Chondrocyte (in vitro differentiated cells): ENCODE measurements around the gene DDX6. TPM values are rescaled to one million over a fixed set of nuclear protein-coding genes. Genes with fewer than 3 reads are reported as not detected.
"Not testable (repeated sequence)": the region's sequence is repeated elsewhere in the genome, so short reads cannot be mapped to it uniquely, and the experiment has no call there.

ENCODE experiments used
- DNase-seq: peaks from one replicate; pipeline ENCODE4 v3.0.0; 2021; ENCODE audit warnings: mixed read lengths, low spot score
- H3K27ac Mint-ChIP-seq: one replicate; pipeline ENCODE4 v1.8.0; 2021; ENCODE audit warnings: mild to moderate bottlenecking, moderate library complexity, mixed read lengths; ENCODE audit not compliant: unreplicated experiment
- H3K27me3 Mint-ChIP-seq: 2 replicates; pipeline ENCODE4 v1.8.0; 2021; ENCODE audit warnings: low read depth, mixed read lengths
- H3K36me3 Mint-ChIP-seq: 2 replicates; pipeline ENCODE4 v1.8.0; 2021; ENCODE audit warnings: low read depth, mixed read lengths
- H3K4me1 Mint-ChIP-seq: 2 replicates; pipeline ENCODE4 v1.8.0; 2021; ENCODE audit warnings: low read depth, mild to moderate bottlenecking, mixed read lengths
- H3K4me3 Mint-ChIP-seq: one replicate; pipeline ENCODE4 v1.8.0; 2021; ENCODE audit warnings: mild to moderate bottlenecking, moderate library complexity, mixed read lengths; ENCODE audit not compliant: unreplicated experiment
- H3K9me3 Mint-ChIP-seq: 2 replicates; pipeline ENCODE4 v1.8.0; 2021; ENCODE audit warnings: low read depth, mixed read lengths
- total RNA-seq: library from RNA; stranded (reverse); gene quantifications from 3 replicates; pipeline ENCODE4 v1.2.1, GENCODE V29; 2021
- TF ChIP-seq, protein P1 (sequence below): fragments of 200-600 bp; sonication (generic); IDR thresholded peaks from 2 replicates; pipeline ENCODE4 v1.5.0; 2021; ENCODE audit warnings: antibody characterized with exemption, mild to moderate bottlenecking, moderate library complexity

Gene DDX6
- total RNA-seq, 1 donor from 2014 or later = 136 TPM

DNA sequence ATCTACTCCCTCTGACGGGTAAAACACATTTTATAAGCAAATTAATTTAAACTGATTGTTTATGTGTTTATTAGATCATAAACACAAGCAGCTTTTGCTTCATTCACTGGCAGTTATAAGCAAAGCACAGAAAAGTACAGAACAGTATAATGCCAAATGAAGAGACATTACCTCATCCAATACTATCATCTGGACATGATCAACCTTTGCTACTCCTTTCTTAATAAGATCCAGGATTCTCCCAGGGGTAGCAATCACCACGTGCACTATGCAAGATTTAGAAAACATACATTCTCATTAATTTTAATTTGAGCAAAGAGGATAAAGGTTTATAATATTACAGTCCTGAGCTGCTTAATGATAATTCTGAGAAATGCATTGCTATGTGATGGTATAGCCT is 27.9 kb downstream of the DDX6 start:
- peaks cover 29% of the 10 kb centered on the region for H3K36me3 Mint-ChIP-seq
- H3K27ac Mint-ChIP-seq = no peak overlapping the region

DNA sequence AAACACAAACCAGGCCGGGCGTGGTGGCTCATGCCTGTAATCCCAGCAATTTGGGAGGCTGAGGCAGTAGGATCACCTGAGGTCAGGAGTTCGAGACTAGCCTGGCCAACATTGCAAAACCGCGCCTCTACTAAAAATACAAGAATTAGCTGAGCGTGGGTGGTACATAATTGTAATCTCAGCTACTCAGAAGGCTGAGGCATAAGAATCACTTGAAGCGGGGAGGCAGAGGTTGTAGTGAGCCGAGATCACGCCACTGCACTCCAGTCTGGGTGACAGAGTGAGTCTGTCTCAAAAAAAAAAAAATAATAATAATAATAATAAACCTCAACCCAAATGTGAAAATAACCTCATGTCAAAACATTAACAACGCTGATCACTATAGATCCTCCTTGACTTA is 29.0 kb downstream of the DDX6 start:
- not testable (repeated sequence) for DNase-seq, H3K4me3 Mint-ChIP-seq, H3K27ac Mint-ChIP-seq, H3K4me1 Mint-ChIP-seq, H3K27me3 Mint-ChIP-seq, H3K9me3 Mint-ChIP-seq
- peaks cover 34% of the 10 kb centered on the region for H3K36me3 Mint-ChIP-seq

More for the DNA sequence above, 27.9 kb downstream of the DDX6 start:
- no peak for DNase-seq
- no peaks in the 10 kb centered on the region for H3K27me3 Mint-ChIP-seq
- peaks cover 3% of the 10 kb centered on the region for H3K4me1 Mint-ChIP-seq
- H3K4me3 Mint-ChIP-seq = no peak overlapping the region
- TF ChIP-seq, protein P1, sequence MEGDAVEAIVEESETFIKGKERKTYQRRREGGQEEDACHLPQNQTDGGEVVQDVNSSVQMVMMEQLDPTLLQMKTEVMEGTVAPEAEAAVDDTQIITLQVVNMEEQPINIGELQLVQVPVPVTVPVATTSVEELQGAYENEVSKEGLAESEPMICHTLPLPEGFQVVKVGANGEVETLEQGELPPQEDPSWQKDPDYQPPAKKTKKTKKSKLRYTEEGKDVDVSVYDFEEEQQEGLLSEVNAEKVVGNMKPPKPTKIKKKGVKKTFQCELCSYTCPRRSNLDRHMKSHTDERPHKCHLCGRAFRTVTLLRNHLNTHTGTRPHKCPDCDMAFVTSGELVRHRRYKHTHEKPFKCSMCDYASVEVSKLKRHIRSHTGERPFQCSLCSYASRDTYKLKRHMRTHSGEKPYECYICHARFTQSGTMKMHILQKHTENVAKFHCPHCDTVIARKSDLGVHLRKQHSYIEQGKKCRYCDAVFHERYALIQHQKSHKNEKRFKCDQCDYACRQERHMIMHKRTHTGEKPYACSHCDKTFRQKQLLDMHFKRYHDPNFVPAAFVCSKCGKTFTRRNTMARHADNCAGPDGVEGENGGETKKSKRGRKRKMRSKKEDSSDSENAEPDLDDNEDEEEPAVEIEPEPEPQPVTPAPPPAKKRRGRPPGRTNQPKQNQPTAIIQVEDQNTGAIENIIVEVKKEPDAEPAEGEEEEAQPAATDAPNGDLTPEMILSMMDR = no peak
- H3K9me3 Mint-ChIP-seq = no peaks in the 10 kb centered on the region

DNA sequence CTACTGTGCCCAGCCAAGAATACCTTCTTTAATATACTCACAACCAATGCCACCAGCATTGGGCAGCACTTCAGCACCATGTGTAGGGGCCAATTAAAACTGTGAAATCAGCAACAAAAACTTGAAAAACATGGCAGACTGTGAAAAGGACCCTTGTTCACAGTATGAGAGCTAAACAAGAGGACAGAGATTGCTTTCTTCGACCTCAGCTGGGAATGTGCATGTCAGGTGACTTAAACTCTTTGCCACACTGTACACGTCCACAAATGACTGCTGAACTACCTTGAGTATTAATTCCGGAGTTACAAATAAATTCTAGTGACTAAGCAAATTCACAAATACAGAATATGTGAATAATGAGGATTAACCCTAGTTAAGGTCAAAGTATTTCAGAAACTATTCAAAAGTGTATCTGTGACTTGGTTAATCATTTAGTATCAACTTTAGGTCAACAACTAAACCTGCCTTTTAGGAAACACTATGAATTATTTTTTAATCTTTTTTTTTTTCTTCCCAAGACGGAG is 33.0 kb downstream of the DDX6 start:
- Mint-ChIP-seq H3K27me3 (no peaks in the 10 kb centered on the region), H3K9me3 (no peaks in the 10 kb centered on the region), H3K4me1 (no peaks in the 10 kb centered on the region), H3K36me3 (peaks cover 43% of the 10 kb centered on the region), H3K4me3 (no peak overlapping the region), H3K27ac (no peak overlapping the region)
- TF ChIP-seq, protein P1 = no peak
- no peak for DNase-seq

DNA sequence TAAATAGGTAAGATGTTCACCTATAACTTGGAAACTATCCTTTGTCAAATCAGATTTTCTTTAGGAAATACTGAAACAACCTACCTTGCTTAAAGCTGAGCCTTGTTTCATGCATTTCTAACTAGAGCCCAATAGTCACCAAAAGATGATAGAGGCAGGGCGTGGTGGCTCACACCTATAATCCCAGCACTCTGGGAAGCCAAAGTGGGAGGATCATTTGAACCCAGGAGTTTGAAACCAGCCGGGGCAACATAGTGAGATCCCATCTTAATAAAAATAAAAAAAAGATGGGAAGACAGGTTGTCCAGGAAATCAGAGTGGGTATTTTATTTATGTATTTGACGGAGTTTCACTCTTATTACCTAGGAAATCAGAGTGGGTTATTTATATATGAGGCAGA is 38.3 kb downstream of the DDX6 start:
- no peaks in the 10 kb centered on the region for H3K27me3 Mint-ChIP-seq
- peaks cover 41% of the 10 kb centered on the region for H3K36me3 Mint-ChIP-seq
- H3K4me3 Mint-ChIP-seq = no peak overlapping the region
- no peak overlapping the region for H3K27ac Mint-ChIP-seq
- DNase-seq = no peak
- TF ChIP-seq, protein P1 = no peak
- H3K9me3 Mint-ChIP-seq = no peaks in the 10 kb centered on the region
- no peaks in the 10 kb centered on the region for H3K4me1 Mint-ChIP-seq

DNA sequence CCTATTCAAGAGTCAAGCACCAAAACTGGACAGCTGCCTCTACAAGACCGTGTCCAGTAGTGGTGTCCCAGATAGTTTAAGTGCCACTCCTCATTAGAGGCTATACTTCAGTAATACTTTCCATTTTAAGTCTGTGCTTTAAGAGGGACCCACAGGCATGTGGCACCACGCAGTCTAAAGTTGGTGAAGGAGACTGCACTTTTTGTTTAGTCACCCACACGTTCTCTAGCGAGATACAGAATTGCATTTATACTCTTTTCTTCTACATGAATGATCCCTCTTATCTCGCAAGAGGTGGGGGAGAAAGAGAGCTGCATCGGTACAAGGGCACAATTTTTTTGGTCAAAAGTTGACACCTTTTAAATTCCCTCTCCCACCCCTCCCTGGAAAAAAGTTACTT is 41.5 kb downstream of the DDX6 start:
- H3K4me3 Mint-ChIP-seq = no peak overlapping the region
- no peak for DNase-seq
- TF ChIP-seq, protein P1 = no peak
- H3K27ac Mint-ChIP-seq = no peak overlapping the region
- H3K27me3 Mint-ChIP-seq = no peaks in the 10 kb centered on the region
- H3K4me1 Mint-ChIP-seq = no peaks in the 10 kb centered on the region
- peaks cover 27% of the 10 kb centered on the region for H3K36me3 Mint-ChIP-seq
- H3K9me3 Mint-ChIP-seq = no peaks in the 10 kb centered on the region

DNA sequence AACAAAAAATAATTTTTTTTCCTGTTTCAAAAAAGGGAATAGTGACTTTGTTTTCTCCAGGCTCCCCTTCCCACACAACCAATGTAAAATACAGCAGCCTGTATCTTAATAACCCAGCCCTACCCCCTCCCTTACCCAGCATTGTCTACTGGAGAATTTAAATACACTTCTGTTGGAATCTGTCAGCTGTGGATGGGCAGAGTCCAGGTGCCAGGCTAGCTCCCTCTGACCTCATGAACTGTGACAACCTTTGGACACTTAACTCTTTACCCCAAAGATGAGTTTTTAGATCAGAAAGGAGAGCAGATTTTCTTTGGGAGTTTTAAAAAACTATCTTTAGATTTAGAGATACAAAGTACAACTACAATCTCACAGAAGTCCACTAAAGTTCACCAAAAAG is 42.9 kb downstream of the DDX6 start:
- DNase-seq = no peak
- Mint-ChIP-seq H3K36me3 (peaks cover 22% of the 10 kb centered on the region), H3K4me1 (no peaks in the 10 kb centered on the region), H3K27me3 (no peaks in the 10 kb centered on the region), H3K27ac (no peak overlapping the region), H3K9me3 (no peaks in the 10 kb centered on the region), H3K4me3 (no peak overlapping the region)
- TF ChIP-seq, protein P1 = no peak
